Heart right ventricle (tissue), 16 donors: ENCODE measurements around the gene DNASE2. TPM values are rescaled to one million over a fixed set of nuclear protein-coding genes. Genes with fewer than 3 reads are reported as not detected.
A peak's percentile ranks its signal among the peaks of the same experiment; 100 is the strongest.
"Not testable (repeated sequence)": the region's sequence is repeated elsewhere in the genome, so short reads cannot be mapped to it uniquely, and the experiment has no call there.

Experiments
- ATAC-seq, 8 donors: fragments of 200-7000 bp; cut with Tn5 transposase; one replicate each; pipeline ENCODE4 v1.9.1; 2020; ENCODE audit warnings: mild to moderate bottlenecking in 8 of 8, moderate library complexity in 8 of 8, moderate number of reproducible peaks in 1 of 8
- DNase-seq, 2 donors: peaks; one replicate each; pipeline ENCODE4 v3.0.0-alpha.2; 2020
- H3K27ac ChIP-seq, 10 donors: fragments of 200-600 bp; sonication (generic) in 2 of 10; one replicate each; pipeline versions ENCODE4 v1.5.0 to v1.8.0; 2020 to 2022; ENCODE audit warnings: mild to moderate bottlenecking in 3 of 10
- H3K27me3 ChIP-seq, 7 donors: fragments of 200-600 bp; one replicate each; pipeline ENCODE4 v1.8.0; 2021 to 2022; ENCODE audit warnings: mild to moderate bottlenecking in 2 of 7
- H3K36me3 ChIP-seq, 9 donors: fragments of 200-600 bp; sonication (generic) in 1 of 9; one replicate each; pipeline versions ENCODE4 v1.5.0 to v1.8.0; 2020 to 2022; ENCODE audit warnings: mild to moderate bottlenecking in 2 of 9
- H3K4me1 ChIP-seq, 9 donors: fragments of 200-600 bp; sonication (generic) in 1 of 9; one replicate each; pipeline versions ENCODE4 v1.5.0 to v1.8.0; 2020 to 2022; ENCODE audit warnings: mild to moderate bottlenecking in 4 of 9
- H3K4me3 ChIP-seq, 10 donors: fragments of 200-600 bp; sonication (generic) in 2 of 10; one replicate each; pipeline versions ENCODE4 v1.5.0 to v1.8.0; 2020 to 2022; ENCODE audit warnings: mild to moderate bottlenecking in 7 of 10, moderate library complexity in 2 of 10
- H3K9me3 ChIP-seq, 11 donors: fragments of 200-600 bp in 10 of 11; sonication (generic) in 2 of 11; one replicate each; pipeline versions ENCODE4 v1.5.0 to v1.8.0; 2013 to 2022; ENCODE audit warnings: mild to moderate bottlenecking in 2 of 11, control low read depth in 1 of 11, moderate library complexity in 1 of 11
- WGBS, 2 donors: extraction: QIAGEN DNeasy Blood & Tissue Kit; methylation state at CpG; one replicate each; pipeline ENCODE4 v1.1.7; 2013; ENCODE audit warnings: inconsistent platforms in 1 of 2; 5-methylcytosine and 5-hydroxymethylcytosine counted together
- intact Hi-C, 10 donors: fragments of 100-400 bp; cut with DNase I; formaldehyde crosslinking; loops; one replicate each; pipeline versions ENCODE4 v1.11.1 to v1.14.2; 2022
- polyA plus RNA-seq, 2 donors: library from polyadenylated mRNA; stranded (reverse); fragments of 200-250 nt; gene quantifications; one replicate each; pipeline ENCODE4 v1.2.3, GENCODE V29; 2013
- total RNA-seq, 10 donors: library from RNA; stranded (reverse); fragmentation: NEBNext Ultra II Directional in 3 of 10; extraction: Animal tissue kit (Norgen Biotek cat#: 25700) in 3 of 10; gene quantifications; one replicate each; pipeline versions ENCODE4 v1.2.1 to v1.2.4, GENCODE V29; 2021 to 2023
- TF ChIP-seq, protein P1 (sequence below), 9 donors: fragments of 200-600 bp; sonication (generic) in 2 of 9; IDR thresholded peaks; one replicate each; pipeline versions ENCODE4 v1.5.0 to v1.8.0; 2021 to 2022; ENCODE audit warnings: antibody characterized with exemption in 9 of 9, mild to moderate bottlenecking in 5 of 9, moderate library complexity in 1 of 9
- donor health status: Arrhythmogenic right ventricular cardiomyopathy.
- donor health status: ischemic (EF 13 %, LVEDD 7.1; RV severe dilation, severe dysfunction).
- donor health status: healthy with polysubstance abuse.
- donor health status: DM: no; HTN: yes; CAD: no.
- donor health status: DM: no; HTN: no; CAD: no.
- donor health status: ischemic (EF 25% LVEDD 6.9; RV normal size, moderate dysfunction).
- donor health status: ischemic (EF 25% LVEDD 5.7; RV mildly dilated, moderate dysfunction).
- donor health status: healthy.
- donor health status: DM: yes; HTN: yes; CAD: no.
- donor health status: Ischemic cardiomyopathy.
- donor health status: ischemic (EF 35%, LVEDD 5.7; RV mildly dilated, moderate dysfunction).
- donor health status: nonischemic (EF 11% LVEDD 7.7; RV severe dilation, severe dysfunction).
- donor health status: DM: yes; HTN: yes; CAD: no.
- donor health status: PGD.
- donor health status: ischemic (EF 29% LVEDD 5.4; RV normal size, mild dysfunction).
- donor health status: nonischemic (EF 23%, LVEDD 6.1; RV moderate dilation, normal function).

Gene DNASE2
- total and polyA plus RNA-seq, 12 donors = 10.5 to 34.9 (median 19.9) TPM

DNA sequence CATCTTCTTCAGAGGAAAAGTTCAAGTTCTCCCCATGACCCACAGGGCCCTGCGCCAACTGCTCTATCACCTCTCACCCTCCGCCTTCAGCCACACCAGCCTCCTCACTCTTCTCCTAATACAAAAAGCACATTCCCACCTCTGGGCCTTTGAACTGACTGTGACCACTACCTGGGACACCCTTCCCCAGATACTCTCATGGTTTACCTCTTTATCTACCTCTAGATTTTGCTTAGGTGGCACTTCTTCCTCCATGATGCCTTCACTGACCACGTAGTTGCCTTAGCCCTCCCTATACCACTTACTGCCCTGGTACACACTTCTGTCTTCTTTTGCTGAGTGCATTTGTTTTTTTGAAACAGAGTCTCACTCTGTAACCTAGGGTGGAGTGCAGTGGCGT is 41.7 kb upstream of the DNASE2 start:
- H3K27ac ChIP-seq = no peak overlapping the region
- 94 to 97% methylated on average over 4 of the region's 4 CpGs for WGBS, 2 donors
- ATAC-seq = no peak
- peaks cover 0 to 64% (median 52%) of the 10 kb centered on the region in 9 donors for H3K36me3 ChIP-seq
- DNase-seq = no peak
- no peaks in the 10 kb centered on the region for H3K27me3 ChIP-seq
- intact Hi-C loops = no loop called here
- H3K9me3 ChIP-seq = no peaks in the 10 kb centered on the region
- TF ChIP-seq, protein P1, sequence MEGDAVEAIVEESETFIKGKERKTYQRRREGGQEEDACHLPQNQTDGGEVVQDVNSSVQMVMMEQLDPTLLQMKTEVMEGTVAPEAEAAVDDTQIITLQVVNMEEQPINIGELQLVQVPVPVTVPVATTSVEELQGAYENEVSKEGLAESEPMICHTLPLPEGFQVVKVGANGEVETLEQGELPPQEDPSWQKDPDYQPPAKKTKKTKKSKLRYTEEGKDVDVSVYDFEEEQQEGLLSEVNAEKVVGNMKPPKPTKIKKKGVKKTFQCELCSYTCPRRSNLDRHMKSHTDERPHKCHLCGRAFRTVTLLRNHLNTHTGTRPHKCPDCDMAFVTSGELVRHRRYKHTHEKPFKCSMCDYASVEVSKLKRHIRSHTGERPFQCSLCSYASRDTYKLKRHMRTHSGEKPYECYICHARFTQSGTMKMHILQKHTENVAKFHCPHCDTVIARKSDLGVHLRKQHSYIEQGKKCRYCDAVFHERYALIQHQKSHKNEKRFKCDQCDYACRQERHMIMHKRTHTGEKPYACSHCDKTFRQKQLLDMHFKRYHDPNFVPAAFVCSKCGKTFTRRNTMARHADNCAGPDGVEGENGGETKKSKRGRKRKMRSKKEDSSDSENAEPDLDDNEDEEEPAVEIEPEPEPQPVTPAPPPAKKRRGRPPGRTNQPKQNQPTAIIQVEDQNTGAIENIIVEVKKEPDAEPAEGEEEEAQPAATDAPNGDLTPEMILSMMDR (IDR thresholded peaks at IDR 0.05) = no peak
- peaks cover 0 to 12% (median 5%) of the 10 kb centered on the region in 9 donors for H3K4me1 ChIP-seq
- H3K4me3 ChIP-seq = no peak overlapping the region

DNA sequence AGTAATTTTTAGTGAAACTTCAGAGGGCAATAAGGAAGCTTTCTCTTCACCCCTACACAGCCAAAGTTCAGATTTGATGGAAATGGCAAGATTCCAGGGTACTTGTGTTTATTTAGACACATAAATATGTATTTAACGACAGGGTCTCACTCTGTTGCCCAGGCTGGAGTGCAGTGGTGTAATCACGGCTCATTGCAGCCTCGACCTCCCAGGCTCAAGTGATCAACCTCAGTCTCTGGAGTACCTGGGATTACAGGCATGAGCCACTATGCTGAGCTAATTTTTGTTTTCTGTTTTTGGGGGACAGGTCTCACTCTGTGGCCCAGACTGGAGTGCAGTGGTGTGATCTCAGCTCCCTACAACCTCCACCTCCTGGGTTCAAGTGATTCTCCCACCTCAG is 39.8 kb upstream of the DNASE2 start:
- TF ChIP-seq, protein P1 (IDR thresholded peaks at IDR 0.05) = no peak
- ATAC-seq (no peak), DNase-seq (no peak)
- Histone ChIP-seq H3K27ac (no peak overlapping the region), H3K4me3 (no peak overlapping the region), H3K36me3 (peaks cover 0 to 45% (median 33%) of the 10 kb centered on the region in 9 donors), H3K4me1 (peaks cover 0 to 12% (median 5%) of the 10 kb centered on the region in 9 donors), H3K27me3 (no peaks in the 10 kb centered on the region), H3K9me3 (no peaks in the 10 kb centered on the region)
- 67 to 69% methylated on average over 3 of the region's 3 CpGs for whole genome bisulfite sequencing, 2 donors
- intact Hi-C loops = no loop called here

DNA sequence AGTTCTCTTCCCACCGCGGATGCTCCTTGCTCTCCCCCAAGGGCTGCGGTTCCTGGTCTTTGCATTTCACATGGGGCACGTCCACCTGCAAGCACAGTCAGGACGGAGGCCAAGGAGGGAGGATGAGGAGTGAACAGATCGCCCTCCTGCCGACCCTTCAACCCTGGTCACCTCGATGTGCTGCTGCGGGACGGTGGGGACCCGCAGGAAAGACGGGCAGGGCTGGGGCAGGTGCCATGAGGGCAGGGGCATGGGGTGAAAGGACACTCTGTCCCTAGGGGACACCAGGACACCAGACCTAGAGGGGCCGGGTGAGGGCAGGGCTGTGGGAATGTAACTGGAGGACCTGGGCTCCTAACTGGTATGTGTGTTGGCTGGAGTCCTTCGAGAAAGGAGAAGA is 37.0 kb upstream of the DNASE2 start:
- no peak for DNase-seq
- peak in 1 of 8 donors; percentile 22 for ATAC-seq
- H3K27ac ChIP-seq = no peak overlapping the region
- intact Hi-C loops = no loop called here
- peaks cover 0 to 17% (median 11%) of the 10 kb centered on the region in 9 donors for H3K36me3 ChIP-seq
- no peak overlapping the region for H3K4me3 ChIP-seq
- no peaks in the 10 kb centered on the region for H3K27me3 ChIP-seq
- H3K4me1 ChIP-seq = peaks cover 4 to 28% (median 14%) of the 10 kb centered on the region in 9 donors
- 94 to 95% methylated on average over 14 of the region's 14 CpGs for WGBS, 2 donors
- no peaks in the 10 kb centered on the region for H3K9me3 ChIP-seq
- TF ChIP-seq, protein P1 (IDR thresholded peaks at IDR 0.05) = no peak

DNA sequence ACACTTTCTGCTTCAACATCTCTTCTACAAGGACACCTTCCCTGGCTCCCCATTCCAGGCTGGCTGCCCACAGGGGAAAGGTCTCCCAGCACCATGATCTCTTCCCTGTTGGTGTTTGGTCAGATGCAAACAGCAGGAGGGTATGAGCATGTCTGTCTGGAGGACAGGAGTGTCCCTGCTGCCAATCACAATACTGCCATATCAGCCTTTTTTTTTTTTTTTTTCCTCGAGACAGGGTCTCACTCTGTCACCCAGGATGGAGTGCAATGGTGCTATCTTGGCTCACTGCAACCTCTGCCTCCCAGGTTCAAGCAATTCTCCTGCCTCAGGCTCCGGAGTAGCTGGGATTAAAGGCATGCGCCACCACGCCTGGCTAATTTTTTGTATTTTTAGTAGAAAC is 34.6 kb upstream of the DNASE2 start:
- 84 to 93% methylated on average over 4 of the region's 4 CpGs for WGBS, 2 donors
- H3K36me3 ChIP-seq, H3K9me3 ChIP-seq, ATAC-seq, intact Hi-C loops, H3K27me3 ChIP-seq, H3K4me3 ChIP-seq, DNase-seq, H3K27ac ChIP-seq: not testable (repeated sequence)
- H3K4me1 ChIP-seq = peaks cover 4 to 39% (median 25%) of the 10 kb centered on the region in 9 donors

DNA sequence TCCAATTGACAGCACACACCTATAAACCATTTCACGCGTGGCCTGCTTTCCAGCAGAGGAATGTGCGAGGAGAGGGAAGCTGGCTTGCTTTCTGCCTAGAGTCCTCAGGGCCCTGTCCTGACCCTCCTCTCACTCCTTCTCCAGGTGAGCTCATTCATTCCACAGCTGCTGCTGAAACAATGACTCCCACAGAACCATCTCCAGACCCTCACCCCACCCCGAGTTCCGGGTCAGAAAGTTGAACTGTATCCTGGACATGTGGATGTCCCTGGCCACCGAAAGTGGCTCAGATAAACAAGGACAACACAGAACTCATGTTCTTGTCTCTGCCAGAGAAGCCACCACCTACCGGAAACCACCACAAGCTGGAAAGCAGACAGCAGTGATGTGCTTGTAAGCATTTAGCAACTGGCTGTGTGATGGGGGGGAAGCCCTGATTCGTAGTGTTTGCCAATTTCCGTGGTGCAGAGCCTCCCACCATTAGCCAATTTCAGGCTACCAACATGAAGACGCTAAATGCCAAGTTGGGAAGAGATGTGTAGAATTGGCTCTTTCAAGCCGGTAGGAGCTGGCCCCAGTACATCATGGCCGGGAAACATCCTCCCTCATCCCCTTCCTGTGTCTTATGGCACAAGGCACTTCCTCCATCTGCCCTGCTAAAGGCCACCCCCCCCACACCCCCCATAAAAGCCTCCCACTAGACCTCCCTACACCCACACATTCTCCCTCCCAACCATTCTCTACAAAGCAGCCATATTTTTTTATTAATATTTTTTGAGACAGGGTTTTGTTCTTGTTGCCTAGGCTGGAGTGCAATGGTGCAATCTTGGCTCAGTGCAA is 32.8 kb upstream of the DNASE2 start:
- intact Hi-C loops = no loop called here
- TF ChIP-seq, protein P1 (IDR thresholded peaks at IDR 0.05) = no peak
- H3K27ac ChIP-seq = peak overlapping the region in 9 of 10 donors; percentile 41 to 80 (median 67)
- 45 to 52% methylated on average over 12 of the region's 12 CpGs for WGBS, 2 donors
- peaks cover 4 to 32% (median 25%) of the 10 kb centered on the region in 9 donors for H3K4me1 ChIP-seq
- H3K27me3 ChIP-seq = no peaks in the 10 kb centered on the region
- no peak overlapping the region for H3K4me3 ChIP-seq
- no peaks in the 10 kb centered on the region for H3K36me3 ChIP-seq
- peak in 3 of 8 donors; percentile 14 to 28 (median 16) for ATAC-seq
- no peak for DNase-seq
- no peaks in the 10 kb centered on the region for H3K9me3 ChIP-seq
